Smooth muscle cell (in vitro differentiated cells): ENCODE data around the gene PKHD1. TPM values are rescaled to one million over a fixed set of nuclear protein-coding genes. Genes with fewer than 3 reads are reported as not detected.

Experiments used
- DNase-seq: peaks from one replicate; lab custom pipeline; 2025; ENCODE audit not compliant: unreplicated experiment; lab: John Stamatoyannopoulos, UW
- H2AFZ ChIP-seq: fragments of 200-600 bp; sonication (generic); 2 replicates; pipeline ENCODE4 v1.6.0; 2016; ENCODE audit warnings: antibody characterized with exemption, low read depth, mild to moderate bottlenecking
- H3F3A ChIP-seq: fragments of 200-600 bp; sonication (generic); 2 replicates; pipeline ENCODE4 v1.6.0; 2017; ENCODE audit warnings: antibody characterized with exemption, low read depth
- H3K27ac ChIP-seq: fragments of 200-600 bp; sonication (generic); 2 replicates; pipeline ENCODE4 v1.5.1; 2016; ENCODE audit warnings: low read depth, mild to moderate bottlenecking
- H3K27me3 ChIP-seq: fragments of 200-600 bp; sonication (generic); 2 replicates; pipeline ENCODE4 v1.6.1; 2016; ENCODE audit warnings: low read depth, mild to moderate bottlenecking
- H3K36me3 ChIP-seq: fragments of 200-600 bp; sonication (generic); 2 replicates; pipeline ENCODE4 v1.5.1; 2016; ENCODE audit warnings: low read depth
- H3K4me1 ChIP-seq: fragments of 200-600 bp; sonication (generic); 2 replicates; pipeline ENCODE4 v1.5.1; 2016; ENCODE audit warnings: low read depth
- H3K4me2 ChIP-seq: fragments of 200-600 bp; sonication (generic); 2 replicates; pipeline ENCODE4 v1.6.0; 2016; ENCODE audit warnings: mild to moderate bottlenecking
- H3K4me3 ChIP-seq: fragments of 200-600 bp; sonication (generic); 2 replicates; pipeline ENCODE4 v1.5.1; 2016; ENCODE audit warnings: mild to moderate bottlenecking
- H3K79me2 ChIP-seq: fragments of 200-600 bp; sonication (generic); 2 replicates; pipeline ENCODE4 v1.6.0; 2016; ENCODE audit warnings: low read depth, mild to moderate bottlenecking
- H3K9ac ChIP-seq: fragments of 200-600 bp; sonication (generic); 2 replicates; pipeline ENCODE4 v1.6.0; 2016; ENCODE audit warnings: low read depth
- H3K9me3 ChIP-seq: fragments of 200-600 bp; sonication (generic); replicated peaks from 2 replicates; pipeline ENCODE4 v1.5.1; 2016; ENCODE audit warnings: low read depth
- H4K20me1 ChIP-seq: fragments of 200-600 bp; sonication (generic); 2 replicates; pipeline ENCODE4 v1.6.0; 2016; ENCODE audit warnings: low read depth
- CTCF ChIP-seq: fragments of 200-600 bp; sonication (generic); IDR thresholded peaks from 2 replicates; pipeline ENCODE4 v1.5.1; 2017; ENCODE audit warnings: borderline replicate concordance, mild to moderate bottlenecking, antibody characterized with exemption; ENCODE audit not compliant: insufficient read depth, poor library complexity, severe bottlenecking
- WGBS: methylation state at CpG from one replicate; pipeline ENCODE4 v1.1.7; 2016; ENCODE audit warnings: low lambda C conversion rate; 5-methylcytosine and 5-hydroxymethylcytosine counted together
- polyA plus RNA-seq: library from polyadenylated mRNA; unstranded; fragments of >200 nt; fragmentation: Nextera tagmentation; extraction: Ambion mirVana; gene quantifications from 2 replicates; pipeline ENCODE4 v1.2.1, GENCODE V29; 2016
- total RNA-seq: library from RNA; depleted of rRNA; stranded (reverse); fragments of >200 nt; gene quantifications from 2 replicates; pipeline ENCODE4 v1.2.3, GENCODE V29; 2014

The PKHD1 gene
- total and polyA plus RNA-seq, 2 experiments from 2014 or later = not detected

- no peaks in the 10 kb centered on the region for H3K9me3 ChIP-seq
- WGBS = 93% methylated on average over 2 of the region's 2 CpGs
- no peak for TF ChIP-seq CTCF
- no peaks in the 10 kb centered on the region for H3K27me3 ChIP-seq
- no peaks in the 10 kb centered on the region for H3F3A ChIP-seq
- no peak overlapping the region for H3K9ac ChIP-seq
- no peak overlapping the region for H3K4me2 ChIP-seq
- H3K27ac ChIP-seq = no peak overlapping the region
- H3K4me1 ChIP-seq = no peaks in the 10 kb centered on the region
- no peak overlapping the region for H3K4me3 ChIP-seq
- no peak for DNase-seq
- H3K36me3 ChIP-seq = no peaks in the 10 kb centered on the region
- no peaks in the 10 kb centered on the region for H4K20me1 ChIP-seq
- no peaks in the 10 kb centered on the region for H3K79me2 ChIP-seq
- H2AFZ ChIP-seq = no peak overlapping the region
These were observed 486.9 kb downstream of the PKHD1 start for GRCh38 chr6:51600514-51600913.

GRCh38 chr6:51598171-51598570 is 489.2 kb downstream of the PKHD1 start:
- 92% methylated on average over 18 of the region's 18 CpGs for WGBS
- TF ChIP-seq CTCF = no peak
- DNase-seq = no peak
- Histone ChIP-seq H3K9me3 (no peaks in the 10 kb centered on the region), H3K4me3 (no peak overlapping the region), H3K36me3 (no peaks in the 10 kb centered on the region), H4K20me1 (no peaks in the 10 kb centered on the region), H2AFZ (no peak overlapping the region), H3K4me1 (no peaks in the 10 kb centered on the region), H3F3A (no peaks in the 10 kb centered on the region), H3K79me2 (no peaks in the 10 kb centered on the region), H3K27me3 (no peaks in the 10 kb centered on the region), H3K4me2 (no peak overlapping the region), H3K27ac (no peak overlapping the region), H3K9ac (no peak overlapping the region)

- no peaks in the 10 kb centered on the region for H3K4me1 ChIP-seq
- 46% methylated on average over 1 of the region's 1 CpG for WGBS
- no peaks in the 10 kb centered on the region for H3K27me3 ChIP-seq
- H3K4me2 ChIP-seq = no peak overlapping the region
- no peaks in the 10 kb centered on the region for H4K20me1 ChIP-seq
- no peak overlapping the region for H3K9ac ChIP-seq
- no peak overlapping the region for H2AFZ ChIP-seq
- no peaks in the 10 kb centered on the region for H3F3A ChIP-seq
- H3K27ac ChIP-seq = no peak overlapping the region
- no peaks in the 10 kb centered on the region for H3K79me2 ChIP-seq
- no peak overlapping the region for H3K4me3 ChIP-seq
- no peak for DNase-seq
- no peaks in the 10 kb centered on the region for H3K36me3 ChIP-seq
- no peaks in the 10 kb centered on the region for H3K9me3 ChIP-seq
- no peak for TF ChIP-seq CTCF
These were observed 492.4 kb downstream of the PKHD1 start for GRCh38 chr6:51594981-51595380.

GRCh38 chr6:51585264-51585663 is 502.1 kb downstream of the PKHD1 start:
- DNase-seq = no peak
- TF ChIP-seq CTCF = no peak
- Histone ChIP-seq H3K4me3 (no peak overlapping the region), H3K4me1 (no peaks in the 10 kb centered on the region), H3K27me3 (no peaks in the 10 kb centered on the region), H3K79me2 (no peaks in the 10 kb centered on the region), H3K27ac (no peak overlapping the region), H3K9me3 (no peaks in the 10 kb centered on the region), H3K9ac (no peak overlapping the region), H4K20me1 (no peaks in the 10 kb centered on the region), H2AFZ (no peak overlapping the region), H3F3A (no peaks in the 10 kb centered on the region), H3K36me3 (no peaks in the 10 kb centered on the region), H3K4me2 (no peak overlapping the region)
